ENCODE data around the gene TCTA.

- TF ChIP-seq CTCF (IDR thresholded peaks at IDR 0.05) (no peak), POLR2A (IDR thresholded peaks at IDR 0.05) (no peak)
These were observed 26.0 kb upstream of the TCTA start for GRCh38 chr3:49386056-49386756.

Measured in Peyer's patch (tissue), 4 donors.